Immature natural killer cell (primary cell): ENCODE measurements around the gene PTPN12. TPM values are rescaled to one million over a fixed set of nuclear protein-coding genes. Genes with fewer than 3 reads are reported as not detected.
"Not testable (repeated sequence)": the region's sequence is repeated elsewhere in the genome, so short reads cannot be mapped to it uniquely, and the experiment has no call there.

ENCODE experiments used
- DNase-seq, 3 donors: peaks; one replicate each; pipeline ENCODE4 v3.0.0; 2022; ENCODE audit warnings: mixed read lengths in 1 of 3
- H3K27ac Mint-ChIP-seq, 6 donors: one replicate each; pipeline ENCODE4 v1.8.0; 2020; ENCODE audit warnings: mixed read lengths in 6 of 6, mild to moderate bottlenecking in 5 of 6, inconsistent platforms in 4 of 6, moderate library complexity in 3 of 6
- H3K27me3 Mint-ChIP-seq, 3 donors: one replicate each; pipeline ENCODE4 v1.8.0; 2020 to 2021; ENCODE audit warnings: low read depth in 3 of 3, mild to moderate bottlenecking in 3 of 3, mixed read lengths in 3 of 3, moderate library complexity in 3 of 3, inconsistent platforms in 1 of 3
- H3K36me3 Mint-ChIP-seq, 3 donors: one replicate each; pipeline ENCODE4 v1.8.0; 2020; ENCODE audit warnings: mixed read lengths in 3 of 3, inconsistent platforms in 2 of 3, mild to moderate bottlenecking in 2 of 3
- H3K4me1 Mint-ChIP-seq, 2 donors: one replicate each; pipeline ENCODE4 v1.8.0; 2020; ENCODE audit warnings: inconsistent platforms in 2 of 2, mild to moderate bottlenecking in 2 of 2, mixed read lengths in 2 of 2, moderate library complexity in 1 of 2
- H3K4me3 Mint-ChIP-seq, 5 donors: one replicate each; pipeline ENCODE4 v1.8.0; 2020; ENCODE audit warnings: mild to moderate bottlenecking in 5 of 5, mixed read lengths in 5 of 5, inconsistent platforms in 3 of 5, moderate library complexity in 3 of 5
- H3K9me3 Mint-ChIP-seq, 6 donors: one replicate each; pipeline ENCODE4 v1.8.0; 2020; ENCODE audit warnings: mild to moderate bottlenecking in 6 of 6, mixed read lengths in 6 of 6, inconsistent platforms in 4 of 6, moderate library complexity in 3 of 6
- polyA plus RNA-seq, 3 donors: library from polyadenylated mRNA; unstranded; fragments of 300-500 nt; fragmentation: Illumina TruSeq; gene quantifications; one replicate each; pipeline ENCODE4 v1.2.3, GENCODE V29; 2021

PTPN12 gene
- polyA plus RNA-seq, 3 donors from 2014 or later = 26.4 to 52.7 (median 44.4) TPM

DNA sequence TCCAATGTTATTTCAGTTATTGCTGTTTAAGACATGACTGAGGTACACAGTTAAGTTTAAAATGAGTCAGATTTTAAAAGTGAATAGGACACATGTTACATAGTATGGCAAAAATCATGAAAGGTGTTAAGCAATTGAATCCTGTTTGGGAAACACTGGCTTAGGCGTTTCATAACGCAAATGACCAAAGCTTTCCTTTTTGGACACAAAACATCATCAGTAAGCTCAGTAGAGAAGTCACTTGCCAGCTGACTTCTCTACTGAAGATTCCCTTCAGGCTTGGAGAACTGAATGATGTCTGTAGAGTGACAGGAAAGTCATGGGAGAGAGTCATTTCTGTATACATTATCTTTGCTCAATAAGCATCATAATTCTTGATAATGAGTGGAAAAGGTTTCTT, 94.7 kb downstream of the PTPN12 start:
- peak overlapping the region in 2 of 6 donors; percentile 13 to 29 for H3K27ac Mint-ChIP-seq
- peaks cover 6 to 40% of the 10 kb centered on the region in 2 donors for H3K4me1 Mint-ChIP-seq
- H3K36me3 Mint-ChIP-seq = peaks cover under 1 to 27% (median 11%) of the 10 kb centered on the region in 3 donors
- no peak for DNase-seq
- H3K9me3 Mint-ChIP-seq = no peaks in the 10 kb centered on the region
- peaks cover 0 to 7% (median 5%) of the 10 kb centered on the region in 3 donors for H3K27me3 Mint-ChIP-seq
- H3K4me3 Mint-ChIP-seq = no peak overlapping the region

DNA sequence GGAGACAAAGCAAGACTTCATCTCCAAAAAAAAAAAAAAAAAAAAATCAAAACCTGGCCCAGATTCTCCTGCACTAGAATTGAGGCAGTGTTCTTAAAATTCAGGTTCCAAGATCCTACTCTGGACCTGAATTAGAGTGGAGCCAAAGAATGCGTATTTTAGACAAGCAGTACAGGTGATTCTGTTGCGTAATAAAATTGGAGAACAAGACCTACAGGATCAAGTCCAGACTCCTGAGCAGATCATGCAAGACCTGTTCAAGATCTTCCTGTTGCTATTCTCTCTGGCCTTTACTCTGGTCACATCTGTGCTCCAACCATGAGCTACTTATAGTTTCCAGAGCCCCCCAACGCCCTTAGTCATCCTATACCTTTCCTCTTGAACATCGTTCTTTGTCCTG, 107.7 kb downstream of the PTPN12 start:
- H3K27me3 Mint-ChIP-seq = peaks cover 0 to 10% (median 8%) of the 10 kb centered on the region in 3 donors
- no peaks in the 10 kb centered on the region for H3K9me3 Mint-ChIP-seq
- H3K4me3 Mint-ChIP-seq = peak overlapping the region in 1 of 5 donors; percentile 15
- peaks cover 3 to 20% of the 10 kb centered on the region in 2 donors for H3K4me1 Mint-ChIP-seq
- H3K27ac Mint-ChIP-seq = peak overlapping the region in 3 of 6 donors; percentile 30 to 77 (median 68)
- peaks cover 3 to 25% (median 5%) of the 10 kb centered on the region in 3 donors for H3K36me3 Mint-ChIP-seq
- DNase-seq = no peak

DNA sequence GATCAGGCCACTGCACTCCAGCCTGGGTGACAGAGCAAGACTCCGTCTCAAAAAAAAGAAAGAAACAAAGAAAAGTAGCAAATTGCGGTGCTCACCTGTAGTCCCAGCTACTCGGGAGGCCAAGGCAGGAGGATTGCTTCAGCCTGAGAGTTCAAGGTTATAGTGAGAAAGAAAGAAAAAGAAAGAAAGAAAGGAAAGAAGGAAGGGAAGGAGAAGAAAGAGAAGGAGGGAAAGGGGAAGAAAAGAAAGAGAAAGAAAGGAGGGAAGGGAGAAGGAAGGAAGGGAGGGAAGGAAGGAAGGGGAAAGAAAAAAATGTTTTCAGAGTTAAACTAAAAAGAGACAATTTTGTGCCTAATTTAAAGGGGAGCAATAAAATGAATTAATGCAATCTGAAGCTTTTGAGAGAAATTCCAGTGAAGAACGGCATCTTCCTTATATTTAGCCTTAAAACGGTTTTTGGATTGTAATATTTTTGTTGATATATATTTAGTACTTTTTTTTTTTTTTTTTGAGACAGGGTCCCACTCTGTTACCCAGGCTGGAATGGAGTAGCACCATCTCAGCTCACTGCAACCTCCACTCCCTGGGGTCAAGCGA, 111.7 kb downstream of the PTPN12 start:
- peak overlapping the region; percentile 7 to 72 (median 38) for H3K27ac Mint-ChIP-seq

DNA sequence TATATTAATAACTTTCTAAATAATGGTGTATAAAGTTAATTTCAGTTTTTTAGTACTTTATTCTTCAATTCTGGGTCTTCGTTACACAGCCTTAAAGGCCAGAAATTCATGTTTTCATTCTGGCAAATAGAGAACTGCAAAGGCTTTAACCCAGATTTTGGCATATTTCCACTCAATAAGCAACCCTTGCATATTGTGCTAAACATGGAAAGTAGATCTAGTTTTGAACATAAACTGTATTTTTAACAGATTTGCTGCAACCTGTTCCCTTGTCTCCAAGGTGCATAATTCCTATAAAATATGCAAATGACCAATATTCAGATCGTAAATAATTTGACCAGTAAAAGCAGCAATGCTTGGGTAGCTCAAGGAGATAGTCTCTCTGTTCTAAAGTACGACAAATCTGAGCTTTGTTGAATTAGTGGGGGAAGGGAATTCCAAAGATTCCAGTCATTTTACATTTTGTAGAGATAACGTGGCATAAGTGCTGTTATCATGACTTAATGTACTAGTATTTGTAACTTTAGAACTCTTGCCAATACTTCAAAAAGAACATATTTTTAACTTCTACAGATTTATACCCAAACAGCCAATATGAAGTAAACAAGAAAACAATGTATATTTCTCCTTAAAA, 112.7 kb downstream of the PTPN12 start:
- Mint-ChIP-seq H3K27ac (no peak overlapping the region), H3K4me1 (peaks cover 3 to 18% of the 10 kb centered on the region in 2 donors), H3K9me3 (no peaks in the 10 kb centered on the region), H3K27me3 (peaks cover 0 to 8% (median 8%) of the 10 kb centered on the region in 3 donors), H3K36me3 (peaks cover 0 to 5% (median 0%) of the 10 kb centered on the region in 3 donors), H3K4me3 (no peak overlapping the region)
- no peak for DNase-seq

More for the DNA sequence above, 111.7 kb downstream of the PTPN12 start:
- Mint-ChIP-seq H3K27me3 (peaks cover 0 to 8% (median 8%) of the 10 kb centered on the region in 3 donors), H3K4me3 (no peak overlapping the region), H3K9me3 (no peaks in the 10 kb centered on the region), H3K4me1 (peaks cover 3 to 28% of the 10 kb centered on the region in 2 donors), H3K36me3 (peaks cover 2 to 12% (median 2%) of the 10 kb centered on the region in 3 donors)
- DNase-seq = no peak

DNA sequence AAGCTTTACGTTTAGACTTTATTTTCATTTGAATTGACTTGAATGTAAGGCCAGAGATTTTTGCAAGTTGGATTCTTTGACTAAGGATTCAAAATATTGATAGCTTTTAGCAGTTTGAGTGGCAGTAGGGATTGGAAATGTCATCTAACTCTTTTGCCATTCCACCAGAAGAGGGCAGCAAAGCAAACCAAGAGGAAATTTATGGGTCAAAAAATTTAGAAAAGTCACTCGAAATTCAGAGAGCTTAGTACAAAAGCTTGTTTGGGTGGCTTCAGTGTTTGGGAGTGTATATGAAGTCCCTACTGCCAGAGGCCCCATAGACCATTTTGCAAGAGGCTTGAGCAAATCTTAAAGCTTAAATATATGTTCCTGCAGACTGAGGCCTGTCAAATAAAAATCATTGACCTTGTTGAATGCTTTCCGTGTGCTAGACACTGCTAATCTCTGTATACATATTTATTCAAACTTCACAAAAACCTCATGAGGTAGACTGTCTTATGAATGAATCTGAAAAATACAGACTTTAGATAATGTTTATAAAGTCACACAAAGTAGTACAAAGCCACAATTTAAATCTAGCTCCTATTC, 114.6 kb downstream of the PTPN12 start:
- DNase-seq = peak; percentile 27 to 45 (median 43)
- peaks cover 0 to 8% (median 5%) of the 10 kb centered on the region in 3 donors for H3K27me3 Mint-ChIP-seq
- peaks cover 0 to 10% (median 3%) of the 10 kb centered on the region in 3 donors for H3K36me3 Mint-ChIP-seq
- no peaks in the 10 kb centered on the region for H3K9me3 Mint-ChIP-seq
- H3K4me3 Mint-ChIP-seq = no peak overlapping the region
- peaks cover 0 to 12% of the 10 kb centered on the region in 2 donors for H3K4me1 Mint-ChIP-seq
- H3K27ac Mint-ChIP-seq = peak overlapping the region in 3 of 6 donors; percentile 2 to 71 (median 12)

DNA sequence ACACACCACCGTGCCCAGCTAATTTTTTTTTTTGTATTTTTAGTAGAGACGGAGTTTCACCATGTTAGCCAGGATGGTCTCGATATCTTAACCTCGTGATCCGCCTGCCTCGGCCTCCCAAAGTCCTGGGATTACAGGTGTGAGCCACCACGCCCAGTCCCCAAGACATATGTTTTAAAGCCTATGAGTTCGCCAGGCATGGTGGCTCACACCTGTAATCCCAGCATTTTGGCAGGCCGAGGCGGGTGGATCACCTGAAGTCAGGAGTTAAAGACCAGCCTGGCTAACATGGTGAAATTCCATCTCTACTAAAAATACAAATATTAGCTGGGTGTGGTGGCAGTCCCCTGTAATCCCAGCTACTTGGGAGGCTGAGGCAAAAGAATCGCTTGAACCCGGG, 115.7 kb downstream of the PTPN12 start:
- not testable (repeated sequence) for DNase-seq, H3K27me3 Mint-ChIP-seq, H3K4me3 Mint-ChIP-seq, H3K9me3 Mint-ChIP-seq, H3K27ac Mint-ChIP-seq
- Mint-ChIP-seq H3K36me3 (peaks cover 0 to 14% (median 8%) of the 10 kb centered on the region in 3 donors), H3K4me1 (peaks cover 0 to 12% of the 10 kb centered on the region in 2 donors)

DNA sequence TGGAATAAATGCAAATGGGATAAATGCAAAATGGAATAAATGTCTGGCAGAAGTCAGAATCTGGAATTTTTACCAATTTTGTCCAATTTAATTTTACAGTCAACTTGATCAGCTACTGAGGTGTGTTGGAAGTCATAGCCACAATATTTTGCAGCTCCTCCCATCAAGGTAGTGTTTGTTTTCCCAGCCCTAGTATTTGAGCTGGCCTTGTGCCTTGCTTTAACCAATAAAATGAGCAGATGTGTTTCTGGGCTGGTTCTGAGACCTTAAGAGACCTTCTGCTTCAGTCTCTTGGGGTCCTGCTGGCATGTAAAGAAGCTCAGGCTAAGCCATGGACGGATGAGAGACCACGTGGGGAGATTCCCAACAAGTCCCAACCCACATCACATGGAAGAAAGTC, 116.5 kb downstream of the PTPN12 start:
- Mint-ChIP-seq H3K27me3 (peaks cover 0 to 2% (median 1%) of the 10 kb centered on the region in 3 donors), H3K9me3 (no peaks in the 10 kb centered on the region), H3K4me3 (no peak overlapping the region), H3K36me3 (peaks cover 0 to 14% (median 9%) of the 10 kb centered on the region in 3 donors), H3K4me1 (peaks cover 0 to 12% of the 10 kb centered on the region in 2 donors), H3K27ac (peak overlapping the region in 4 of 6 donors; percentile 31 to 64 (median 58))
- no peak for DNase-seq

DNA sequence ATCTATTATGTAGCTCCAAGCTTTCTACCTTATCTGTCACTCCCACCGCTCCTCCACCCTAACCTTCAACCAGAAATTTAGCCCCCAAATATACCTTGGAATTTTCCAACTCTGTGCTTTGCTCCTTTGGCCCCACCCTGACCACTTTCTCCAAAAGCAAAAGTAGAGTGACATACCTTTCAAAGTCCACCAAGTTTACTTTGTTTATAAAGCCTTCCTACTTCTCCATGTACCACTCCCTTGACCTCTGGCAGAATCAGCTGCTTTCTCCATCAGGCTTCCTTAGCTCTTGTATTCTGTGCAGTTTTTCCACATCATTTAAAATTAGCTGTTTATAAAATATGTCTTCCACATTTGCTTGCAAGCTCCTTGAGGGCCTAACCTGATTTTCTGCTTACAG, 118.3 kb downstream of the PTPN12 start:
- Mint-ChIP-seq H3K27ac (peak overlapping the region in 5 of 6 donors; percentile 24 to 56 (median 54)), H3K4me1 (peaks cover 0 to 12% of the 10 kb centered on the region in 2 donors), H3K9me3 (no peaks in the 10 kb centered on the region), H3K36me3 (peaks cover 0 to 14% (median 9%) of the 10 kb centered on the region in 3 donors), H3K4me3 (no peak overlapping the region), H3K27me3 (no peaks in the 10 kb centered on the region)
- no peak for DNase-seq

DNA sequence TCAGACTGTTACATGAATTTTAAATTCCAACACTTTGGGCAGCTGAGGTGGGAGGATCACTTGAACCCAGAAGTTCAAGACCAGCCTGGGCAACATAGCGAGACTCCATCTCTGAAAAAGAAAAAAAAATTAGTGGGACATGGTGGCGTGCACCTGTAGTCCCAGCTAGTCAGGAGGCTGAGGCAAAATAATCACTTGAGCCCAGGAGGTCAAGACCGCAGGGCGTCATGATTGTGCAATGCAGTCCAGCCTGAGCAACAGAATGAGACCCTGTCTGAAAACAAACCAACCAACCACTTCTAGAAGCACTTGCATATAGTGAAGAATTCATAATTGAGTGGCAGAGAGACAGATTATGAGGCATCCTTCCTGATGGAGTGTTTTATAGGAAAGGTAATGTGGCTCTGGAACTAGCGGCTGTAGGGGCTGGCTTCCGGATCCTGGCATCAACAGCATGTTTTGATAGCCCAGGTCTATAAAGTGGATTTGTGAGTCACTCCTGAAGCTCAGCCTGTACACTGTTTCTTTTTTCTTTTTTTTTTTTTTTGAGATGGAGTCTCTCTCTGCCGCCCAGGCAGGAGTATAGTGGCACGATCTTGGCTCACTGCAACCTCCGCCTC, 118.9 kb downstream of the PTPN12 start:
- H3K9me3 Mint-ChIP-seq = no peaks in the 10 kb centered on the region
- H3K4me1 Mint-ChIP-seq = peaks cover 0 to 12% of the 10 kb centered on the region in 2 donors
- H3K36me3 Mint-ChIP-seq = peaks cover 0 to 14% (median 9%) of the 10 kb centered on the region in 3 donors
- no peak for DNase-seq
- no peak overlapping the region for H3K4me3 Mint-ChIP-seq
- peak overlapping the region in 1 of 6 donors; percentile 39 for H3K27ac Mint-ChIP-seq
- no peaks in the 10 kb centered on the region for H3K27me3 Mint-ChIP-seq

DNA sequence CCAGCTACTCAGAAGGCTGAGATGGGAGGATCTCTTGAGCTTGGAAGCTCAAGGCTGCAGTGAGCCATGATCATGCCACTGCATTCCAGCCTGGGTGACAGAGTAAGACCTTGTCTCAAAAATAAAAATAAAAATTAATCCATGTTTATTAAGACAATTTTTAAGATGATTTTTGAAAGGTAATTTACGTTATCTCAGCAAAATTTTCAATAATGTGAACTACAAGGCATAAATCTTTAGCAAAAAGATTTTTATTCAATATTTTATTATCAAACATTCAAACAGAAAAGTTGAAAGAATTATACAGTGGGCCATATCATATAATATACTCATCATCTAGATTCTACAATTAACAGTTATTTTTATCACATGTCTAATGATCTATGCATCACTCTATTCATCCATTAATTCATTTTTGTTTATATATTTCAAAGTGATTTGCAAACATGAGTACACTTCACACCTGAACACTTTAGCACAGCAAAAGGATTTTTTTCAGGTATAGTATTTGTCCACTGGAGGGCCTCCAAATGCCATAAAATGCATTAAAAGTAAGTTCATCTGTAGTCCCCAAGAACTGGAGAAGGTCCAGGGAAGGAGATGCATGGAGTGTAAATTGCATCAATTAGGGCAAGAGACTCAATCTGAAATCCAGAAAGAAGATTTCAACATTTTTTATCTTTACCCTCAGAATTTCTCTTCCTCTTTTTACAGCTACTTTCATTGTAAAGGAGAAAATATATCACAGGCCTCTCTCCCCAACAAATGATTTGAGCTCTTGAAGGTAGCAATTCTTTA, 120.5 kb downstream of the PTPN12 start:
- Mint-ChIP-seq H3K4me3 (no peak overlapping the region), H3K4me1 (no peaks in the 10 kb centered on the region), H3K9me3 (no peaks in the 10 kb centered on the region), H3K27ac (peak overlapping the region in 1 of 6 donors; percentile 13), H3K36me3 (peaks cover 5 to 17% (median 10%) of the 10 kb centered on the region in 3 donors), H3K27me3 (peaks cover 0 to 2% (median 0%) of the 10 kb centered on the region in 3 donors)
- peak; percentile 12 to 28 (median 16) for DNase-seq

DNA sequence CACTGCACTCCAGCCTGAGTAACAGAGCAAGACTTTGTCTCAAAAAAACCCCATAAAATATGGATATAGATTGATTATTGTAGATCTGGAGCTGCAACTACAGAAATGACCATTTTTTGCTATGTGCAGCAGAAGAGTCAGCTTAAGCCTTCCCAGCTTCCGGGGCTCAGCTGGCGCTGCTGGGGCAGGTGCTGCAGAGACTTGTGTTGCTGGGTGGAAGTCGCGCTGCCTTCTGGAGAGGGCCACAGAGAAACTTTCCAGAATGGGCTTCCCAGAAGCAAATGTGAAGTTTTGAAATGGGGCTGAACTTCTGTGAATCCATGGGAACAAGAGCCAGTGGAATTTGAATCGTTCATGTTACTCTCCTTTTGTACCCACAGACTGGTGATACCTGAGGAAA, 121.8 kb downstream of the PTPN12 start:
- Mint-ChIP-seq H3K4me3 (no peak overlapping the region), H3K4me1 (no peaks in the 10 kb centered on the region), H3K27me3 (peaks cover 2 to 3% (median 3%) of the 10 kb centered on the region in 3 donors), H3K36me3 (peaks cover 5 to 17% (median 13%) of the 10 kb centered on the region in 3 donors), H3K9me3 (no peaks in the 10 kb centered on the region), H3K27ac (peak overlapping the region in 1 of 6 donors; percentile 12)
- no peak for DNase-seq

DNA sequence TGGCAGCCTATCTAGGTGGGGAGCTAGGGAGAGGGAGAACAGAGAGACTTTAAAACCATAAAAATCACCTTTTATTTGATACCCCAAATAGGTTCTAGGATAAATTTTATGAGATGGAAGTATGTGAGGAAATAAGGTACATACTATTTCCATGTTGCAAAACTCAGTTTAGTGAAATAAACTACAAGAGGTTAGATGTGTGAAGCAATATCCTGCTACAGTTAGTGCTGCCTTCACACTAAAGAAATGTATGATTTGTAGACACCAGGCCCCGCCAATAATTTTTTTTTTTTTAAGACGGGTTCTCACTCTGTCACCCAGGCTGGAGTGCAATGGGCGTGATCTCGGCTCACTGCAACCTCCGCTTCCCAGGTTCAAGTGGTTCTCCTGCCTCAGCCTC, 124.7 kb downstream of the PTPN12 start:
- no peaks in the 10 kb centered on the region for H3K4me1 Mint-ChIP-seq
- peaks cover 5 to 11% (median 6%) of the 10 kb centered on the region in 3 donors for H3K36me3 Mint-ChIP-seq
- H3K9me3 Mint-ChIP-seq = no peaks in the 10 kb centered on the region
- peaks cover 2 to 3% (median 3%) of the 10 kb centered on the region in 3 donors for H3K27me3 Mint-ChIP-seq
- no peak for DNase-seq
- H3K27ac Mint-ChIP-seq = peak overlapping the region in 3 of 6 donors; percentile 7 to 30 (median 24)
- no peak overlapping the region for H3K4me3 Mint-ChIP-seq

DNA sequence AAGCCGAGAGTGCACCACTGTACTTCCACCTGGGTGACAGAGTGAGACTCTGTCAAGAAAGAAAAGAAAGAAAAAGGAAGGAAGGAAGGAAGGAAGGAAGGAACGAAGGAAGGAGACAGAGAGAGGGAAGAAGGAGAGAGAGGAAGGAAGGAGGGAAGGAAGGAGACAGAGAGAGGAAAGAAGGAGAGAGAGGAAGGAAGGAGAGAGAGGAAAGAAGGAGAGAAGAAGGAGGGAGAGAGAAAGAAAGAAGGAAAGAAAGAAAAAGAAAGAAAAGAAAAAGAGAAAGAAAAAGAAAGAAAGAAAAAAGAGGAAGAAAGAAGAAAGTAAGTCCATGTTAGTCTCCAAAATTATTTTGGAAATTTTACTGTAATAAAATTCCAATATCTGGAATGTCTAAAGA, 125.8 kb downstream of the PTPN12 start:
- H3K4me1 Mint-ChIP-seq = no peaks in the 10 kb centered on the region
- no peaks in the 10 kb centered on the region for H3K9me3 Mint-ChIP-seq
- DNase-seq = no peak
- H3K27me3 Mint-ChIP-seq = peaks cover 3 to 4% (median 3%) of the 10 kb centered on the region in 3 donors
- H3K4me3 Mint-ChIP-seq = no peak overlapping the region
- H3K36me3 Mint-ChIP-seq = peaks cover 3 to 13% (median 5%) of the 10 kb centered on the region in 3 donors
- H3K27ac Mint-ChIP-seq = peak overlapping the region in 3 of 6 donors; percentile 34 to 85 (median 68)
